ENCODE measurements around the gene SORCS2.
A peak's percentile ranks its signal among the peaks of the same experiment; 100 is the strongest.

SORCS2 gene

DNA sequence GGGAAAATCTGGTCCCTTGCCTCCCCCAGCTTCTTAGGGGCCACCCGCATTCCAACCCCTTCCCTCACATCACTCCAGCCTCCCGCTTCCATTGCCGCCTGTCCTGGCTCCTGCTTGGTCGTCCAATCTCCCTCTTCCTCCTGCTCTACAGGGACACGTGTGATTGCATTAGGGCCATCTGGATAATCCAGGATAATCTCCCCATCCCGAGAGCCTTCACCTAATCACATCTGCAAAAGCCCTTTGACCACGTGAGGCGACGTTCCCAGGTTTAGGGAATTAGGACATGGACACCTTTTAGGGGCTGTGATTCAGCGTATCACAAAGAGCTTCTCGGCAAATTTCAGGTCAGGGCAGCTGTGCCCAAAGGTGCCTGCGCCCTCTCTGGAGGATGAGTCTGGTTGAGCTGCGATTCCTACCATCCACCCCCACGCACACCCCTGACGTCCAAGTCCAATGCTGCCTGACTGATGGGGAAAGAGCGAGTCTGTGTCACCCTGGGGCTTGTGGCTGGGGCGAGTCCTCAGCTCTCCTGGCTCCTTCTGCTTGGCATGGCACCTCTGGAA is 137.8 kb downstream of the SORCS2 start:
- peaks cover 3% of the 10 kb centered on the region for H3K36me3 Mint-ChIP-seq (ENCODE audit: insufficient read depth)
- no peaks in the 10 kb centered on the region for H3K9me3 Mint-ChIP-seq
- H3K27me3 Mint-ChIP-seq = peaks cover 7 to 67% of the 10 kb centered on the region in 2 donors
- no peak overlapping the region for H3K4me3 Mint-ChIP-seq
- peak overlapping the region in 1 of 2 donors; percentile 55 for H3K27ac Mint-ChIP-seq
- peaks cover 13 to 14% of the 10 kb centered on the region in 2 donors for H3K4me1 Mint-ChIP-seq (ENCODE audit: low read depth in 2 of 2)
- no peak for DNase-seq
- ATAC-seq (replicated peaks) = no peak

DNA sequence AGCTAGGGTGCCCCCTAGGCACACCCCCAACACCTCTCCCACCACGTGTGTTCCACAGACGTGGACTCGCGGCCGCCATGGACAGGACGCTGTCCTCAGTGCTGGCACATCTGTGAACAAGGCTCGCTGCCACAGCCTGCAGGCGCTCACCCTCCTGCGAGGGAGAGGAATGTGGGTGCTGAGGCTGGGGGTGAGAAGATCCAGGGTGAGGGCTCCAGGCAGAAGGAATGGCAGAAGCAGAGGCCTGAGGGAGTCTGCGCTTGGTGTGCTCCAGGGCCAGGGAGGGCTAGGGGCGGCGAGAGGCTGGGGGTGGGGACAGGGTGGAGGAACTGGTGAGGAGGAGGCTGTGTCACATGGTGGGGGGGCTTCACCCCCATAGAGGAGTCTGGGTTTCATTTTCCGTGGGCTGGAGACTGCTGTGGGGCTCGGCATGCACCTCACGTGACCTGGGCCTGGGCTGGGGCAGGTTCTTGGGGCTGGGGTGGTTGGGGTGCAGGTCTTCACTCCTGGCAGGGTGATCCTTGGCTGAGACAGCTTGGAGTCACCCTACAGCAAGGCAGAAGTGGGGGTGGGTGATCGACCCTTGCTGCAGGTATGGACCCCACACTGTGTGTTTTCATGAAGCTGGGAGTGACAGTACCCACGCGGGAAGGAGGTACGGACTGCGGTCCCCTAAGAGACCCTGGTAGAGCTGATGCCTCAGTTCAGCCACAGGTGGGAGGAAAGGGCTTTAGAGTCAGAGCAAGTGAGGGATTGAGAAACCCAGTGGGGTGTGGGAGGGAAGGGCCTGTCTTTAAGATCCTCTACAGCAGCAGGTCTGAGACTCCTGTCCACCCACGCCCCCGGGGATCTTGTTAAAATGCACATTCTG is 138.7 kb downstream of the SORCS2 start:
- H3K27me3 Mint-ChIP-seq = peaks cover 7 to 67% of the 10 kb centered on the region in 2 donors
- no peak for DNase-seq
- no peaks in the 10 kb centered on the region for H3K36me3 Mint-ChIP-seq (ENCODE audit: insufficient read depth)
- no peaks in the 10 kb centered on the region for H3K9me3 Mint-ChIP-seq
- H3K4me1 Mint-ChIP-seq (ENCODE audit: low read depth in 2 of 2) = peaks cover 6 to 7% of the 10 kb centered on the region in 2 donors
- ATAC-seq (replicated peaks) = no peak
- no peak overlapping the region for H3K4me3 Mint-ChIP-seq
- peak overlapping the region in 1 of 2 donors; percentile 55 for H3K27ac Mint-ChIP-seq

DNA sequence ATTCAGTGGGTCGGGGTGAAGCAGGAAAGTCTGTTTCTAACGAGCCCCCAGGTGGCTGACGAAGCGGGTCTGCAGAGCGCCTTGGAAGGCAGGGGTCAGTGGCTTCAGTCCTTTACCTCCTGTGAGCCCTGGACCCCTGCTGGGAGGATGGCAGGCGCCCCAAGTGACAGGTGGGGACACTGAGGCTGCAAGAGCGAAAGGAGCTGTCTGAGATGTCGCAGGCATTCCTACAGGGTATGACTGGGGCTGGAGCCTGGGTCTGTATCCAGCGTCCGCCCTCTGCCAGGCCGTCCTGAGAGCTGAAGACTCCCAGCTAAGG is 139.3 kb downstream of the SORCS2 start:
- ATAC-seq (replicated peaks) (no peak), DNase-seq (no peak)
- H3K27ac Mint-ChIP-seq = no peak overlapping the region
- no peak overlapping the region for H3K4me3 Mint-ChIP-seq
- H3K4me1 Mint-ChIP-seq (ENCODE audit: low read depth in 2 of 2) = peaks cover 3 to 5% of the 10 kb centered on the region in 2 donors
- no peaks in the 10 kb centered on the region for H3K9me3 Mint-ChIP-seq
- no peaks in the 10 kb centered on the region for H3K36me3 Mint-ChIP-seq (ENCODE audit: insufficient read depth)
- peaks cover 7 to 67% of the 10 kb centered on the region in 2 donors for H3K27me3 Mint-ChIP-seq

DNA sequence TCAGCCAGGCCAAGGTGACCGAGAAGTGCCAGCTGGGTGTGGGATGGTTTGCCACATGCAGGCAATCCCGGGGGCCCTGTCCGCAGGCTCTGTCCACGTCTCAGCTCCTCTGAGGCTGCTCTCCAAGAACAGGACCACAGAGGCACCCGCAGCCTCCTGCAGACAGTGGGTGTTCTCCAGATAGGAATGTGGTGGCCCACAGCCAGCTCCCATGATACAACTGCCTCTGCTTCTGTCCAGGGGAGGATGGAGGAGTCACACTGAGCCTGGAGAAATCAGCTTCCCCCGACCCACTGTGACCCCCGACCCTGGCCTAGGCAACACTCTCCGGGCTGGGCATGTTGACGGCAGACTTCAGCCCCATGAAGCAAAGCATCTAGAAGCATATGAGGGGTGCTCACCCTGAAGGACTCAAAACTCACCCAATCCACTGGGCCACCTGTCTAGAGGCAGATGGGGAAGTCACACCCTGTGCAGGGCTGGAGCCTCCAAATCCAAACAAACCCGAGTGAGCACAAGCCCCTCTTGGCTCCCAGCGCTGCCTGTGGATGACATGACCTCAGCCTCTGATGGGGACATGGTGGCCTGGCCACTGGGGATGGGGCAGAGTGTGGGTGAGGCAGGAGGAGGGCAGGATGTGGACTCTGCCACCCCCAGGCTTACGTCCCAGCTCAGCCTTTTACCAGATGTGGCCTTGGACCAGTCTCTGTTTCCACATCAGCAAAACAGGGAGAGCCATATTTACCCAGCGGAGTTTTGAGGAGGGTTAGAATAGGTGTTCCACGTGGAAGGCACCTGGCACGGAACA is 140.1 kb downstream of the SORCS2 start:
- H3K36me3 Mint-ChIP-seq (ENCODE audit: insufficient read depth) = no peaks in the 10 kb centered on the region
- peaks cover 0 to 3% of the 10 kb centered on the region in 2 donors for H3K4me1 Mint-ChIP-seq (ENCODE audit: low read depth in 2 of 2)
- DNase-seq (no peak), ATAC-seq (replicated peaks) (no peak)
- H3K27ac Mint-ChIP-seq = no peak overlapping the region
- H3K9me3 Mint-ChIP-seq = no peaks in the 10 kb centered on the region
- peaks cover 7 to 67% of the 10 kb centered on the region in 2 donors for H3K27me3 Mint-ChIP-seq
- no peak overlapping the region for H3K4me3 Mint-ChIP-seq

DNA sequence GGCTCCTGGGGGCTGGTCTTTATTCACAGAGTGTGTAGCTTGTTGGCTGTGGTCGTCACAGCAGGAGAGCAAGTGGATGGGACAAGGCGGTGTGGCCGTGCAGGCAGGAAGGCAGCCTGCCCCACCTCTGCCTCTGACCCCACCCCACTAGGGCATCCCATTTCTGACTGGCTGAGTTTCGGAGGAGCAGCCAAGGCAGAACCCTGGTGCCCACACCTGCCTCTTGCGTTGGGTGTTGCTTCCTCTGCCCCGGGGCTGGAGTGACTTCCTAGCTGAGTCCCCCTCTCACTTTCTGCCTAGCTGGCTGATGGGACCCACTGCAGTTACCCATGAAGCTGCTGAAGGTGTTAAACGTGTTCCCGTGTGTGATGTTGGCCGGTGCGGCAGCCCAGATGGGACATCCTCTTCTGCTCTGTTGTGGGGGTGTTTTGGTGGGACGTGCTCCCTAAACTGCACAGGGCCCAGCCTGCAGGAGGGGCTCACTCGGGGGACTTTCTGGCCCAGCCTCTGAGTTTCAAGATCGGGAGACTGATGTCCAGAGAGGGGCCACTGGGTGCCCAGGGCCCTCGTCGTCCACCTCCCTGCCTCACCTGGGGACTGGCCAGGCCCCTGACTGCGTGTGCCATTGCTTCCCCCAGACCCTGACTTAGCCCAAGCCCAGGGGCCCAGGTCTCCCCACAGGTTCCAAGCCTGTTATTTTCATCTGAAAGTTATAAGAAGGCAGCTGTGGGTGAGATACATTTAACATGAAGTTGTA is 140.9 kb downstream of the SORCS2 start:
- Mint-ChIP-seq H3K27me3 (peaks cover 7 to 72% of the 10 kb centered on the region in 2 donors), H3K4me1 (ENCODE audit: low read depth in 2 of 2) (no peaks in the 10 kb centered on the region), H3K9me3 (no peaks in the 10 kb centered on the region), H3K4me3 (no peak overlapping the region), H3K27ac (no peak overlapping the region), H3K36me3 (ENCODE audit: insufficient read depth) (peaks cover 3% of the 10 kb centered on the region)
- DNase-seq = no peak
- ATAC-seq (replicated peaks) = no peak

DNA sequence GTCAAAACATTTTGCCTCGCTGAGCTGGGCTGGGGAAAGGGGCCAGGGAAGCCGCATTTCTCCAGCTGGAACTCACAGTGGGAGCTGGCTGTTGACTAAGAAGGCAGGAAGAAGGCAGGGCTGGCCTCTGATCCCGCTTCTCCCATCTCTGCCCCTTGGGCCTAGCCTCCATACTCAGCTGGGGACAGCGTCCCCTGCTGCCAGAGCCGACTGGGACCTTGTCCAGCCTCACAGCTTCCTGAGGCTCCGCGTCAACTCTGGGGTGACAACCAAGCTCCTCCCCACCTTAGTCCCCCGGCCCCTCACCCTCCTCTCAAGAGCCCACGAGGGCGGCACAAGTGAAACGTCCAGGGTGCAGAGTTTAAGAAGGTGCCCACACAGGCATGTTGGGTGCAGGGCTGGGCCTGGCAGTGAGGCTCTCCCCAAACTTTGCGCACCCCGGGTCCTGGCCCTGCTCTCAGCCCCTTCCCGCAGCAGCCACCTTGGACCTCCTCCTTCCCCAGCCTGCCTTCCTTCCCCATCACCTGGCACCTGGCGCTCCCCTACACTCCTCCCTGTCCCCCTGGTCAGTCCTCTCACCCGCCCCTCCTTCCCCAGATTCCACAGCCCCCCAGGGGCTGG is 141.6 kb downstream of the SORCS2 start:
- no peaks in the 10 kb centered on the region for H3K4me1 Mint-ChIP-seq (ENCODE audit: low read depth in 2 of 2)
- H3K36me3 Mint-ChIP-seq (ENCODE audit: insufficient read depth) = peaks cover 3% of the 10 kb centered on the region
- no peak overlapping the region for H3K27ac Mint-ChIP-seq
- no peak for ATAC-seq (replicated peaks)
- no peak overlapping the region for H3K4me3 Mint-ChIP-seq
- H3K27me3 Mint-ChIP-seq = peaks cover 7 to 75% of the 10 kb centered on the region in 2 donors
- DNase-seq = no peak
- H3K9me3 Mint-ChIP-seq = no peaks in the 10 kb centered on the region

DNA sequence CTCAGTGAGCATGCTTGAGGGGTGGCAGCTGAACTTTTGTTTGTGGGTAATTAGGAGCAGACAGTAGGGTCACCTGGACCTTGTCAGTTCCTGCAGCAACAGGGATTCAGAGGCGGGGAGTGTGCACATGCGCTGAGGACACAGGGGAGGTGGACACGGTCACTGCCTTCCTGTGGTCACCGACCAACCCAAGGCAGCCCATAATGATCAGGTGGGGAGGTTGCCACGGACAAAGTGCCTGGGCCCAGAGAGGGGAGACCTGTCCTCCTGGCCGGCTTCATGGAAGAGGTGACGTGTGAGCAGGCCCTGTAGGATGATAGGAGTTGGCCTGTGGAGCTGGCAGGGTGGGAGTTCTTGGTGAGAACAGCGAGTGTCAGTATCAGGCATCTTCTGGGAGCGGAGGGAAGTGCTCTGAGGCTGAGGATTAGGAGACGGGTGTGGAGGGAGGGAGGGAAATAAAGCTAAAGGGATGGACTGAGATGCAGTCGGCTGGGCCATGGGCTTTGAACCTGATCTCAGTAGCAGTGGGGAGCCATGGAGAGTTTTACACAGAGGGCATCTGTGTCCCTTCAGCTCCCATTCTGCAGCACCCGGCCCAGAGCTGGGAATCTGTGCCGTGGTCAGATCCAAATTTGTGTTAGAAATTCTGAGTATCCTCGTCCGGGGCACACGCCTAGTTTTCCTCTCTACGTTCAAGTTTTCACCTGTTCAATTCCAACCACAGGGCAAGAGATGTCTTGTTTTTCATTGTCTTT is 142.4 kb downstream of the SORCS2 start:
- DNase-seq = no peak
- no peak for ATAC-seq (replicated peaks)
- no peak overlapping the region for H3K27ac Mint-ChIP-seq
- peaks cover 3% of the 10 kb centered on the region for H3K36me3 Mint-ChIP-seq (ENCODE audit: insufficient read depth)
- H3K4me3 Mint-ChIP-seq = no peak overlapping the region
- no peaks in the 10 kb centered on the region for H3K4me1 Mint-ChIP-seq (ENCODE audit: low read depth in 2 of 2)
- no peaks in the 10 kb centered on the region for H3K9me3 Mint-ChIP-seq
- peaks cover 7 to 68% of the 10 kb centered on the region in 2 donors for H3K27me3 Mint-ChIP-seq

DNA sequence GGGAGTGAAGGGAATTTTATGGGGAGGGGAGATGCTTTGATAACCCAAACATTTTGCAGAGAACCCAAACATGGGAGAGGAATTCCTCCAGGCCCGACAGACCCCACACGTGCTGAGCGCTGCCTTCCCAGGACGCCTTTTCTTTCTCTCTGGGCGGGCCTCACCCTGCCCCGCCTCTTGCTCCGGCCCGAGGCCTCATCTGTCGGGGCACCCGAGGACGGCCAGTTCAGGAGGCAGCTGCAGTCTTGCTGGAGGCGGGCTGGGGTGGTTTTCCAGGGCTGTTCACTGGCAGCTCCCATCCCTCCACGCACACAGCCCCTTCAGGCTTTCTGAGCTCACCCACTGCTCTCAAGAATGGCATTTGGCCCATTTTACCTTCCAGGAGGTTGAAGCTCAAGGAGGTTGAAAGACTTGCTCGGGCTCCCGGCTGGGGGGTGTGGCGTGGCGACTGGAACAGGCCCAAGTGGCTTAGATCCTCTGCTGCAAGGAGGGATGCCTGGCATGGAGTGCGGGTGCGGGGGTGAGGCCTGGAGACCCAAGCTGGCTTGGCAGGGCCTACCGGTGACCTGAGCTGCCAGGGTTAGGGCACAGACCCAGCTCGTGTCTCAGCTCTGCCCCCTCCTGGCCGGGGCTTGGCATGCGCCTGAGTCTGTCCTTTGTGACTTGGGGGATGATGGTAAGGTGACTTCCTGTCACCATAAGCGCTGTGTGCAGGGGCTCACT is 143.2 kb downstream of the SORCS2 start:
- Mint-ChIP-seq H3K4me3 (no peak overlapping the region), H3K27ac (no peak overlapping the region), H3K4me1 (ENCODE audit: low read depth in 2 of 2) (no peaks in the 10 kb centered on the region), H3K36me3 (ENCODE audit: insufficient read depth) (peaks cover 3% of the 10 kb centered on the region), H3K9me3 (no peaks in the 10 kb centered on the region), H3K27me3 (peaks cover 7 to 60% of the 10 kb centered on the region in 2 donors)
- ATAC-seq (replicated peaks) (peak; percentile 87), DNase-seq (peak; percentile 62 to 76 (median 64))

DNA sequence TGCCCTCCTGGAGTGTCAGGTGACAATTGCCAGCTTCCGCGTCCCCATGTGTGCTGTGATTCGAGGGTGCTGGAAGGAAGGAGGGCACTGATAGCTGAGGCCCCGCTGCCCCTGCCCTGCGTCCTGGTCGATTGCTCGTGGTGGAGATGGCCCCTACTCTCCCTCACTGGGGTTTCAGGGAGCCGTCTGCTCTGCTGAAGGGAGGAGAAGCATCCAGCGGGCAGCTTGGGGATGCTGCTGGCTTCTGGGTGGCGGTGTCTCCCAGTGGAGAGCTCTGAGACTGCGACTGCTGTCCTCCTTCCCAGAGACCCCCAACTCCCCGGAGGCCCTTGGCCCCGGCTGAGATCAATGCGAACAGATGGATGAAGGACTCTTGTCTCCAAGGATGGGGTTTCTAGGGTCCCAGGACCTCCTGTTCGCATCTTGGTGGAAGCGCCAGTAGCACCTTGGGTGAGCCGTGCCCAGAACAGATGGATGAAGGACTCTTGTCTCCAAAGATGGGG is 143.8 kb downstream of the SORCS2 start:
- DNase-seq (no peak), ATAC-seq (replicated peaks) (no peak)
- peaks cover under 1 to 54% of the 10 kb centered on the region in 2 donors for H3K27me3 Mint-ChIP-seq
- H3K9me3 Mint-ChIP-seq = no peaks in the 10 kb centered on the region
- H3K4me1 Mint-ChIP-seq (ENCODE audit: low read depth in 2 of 2) = no peaks in the 10 kb centered on the region
- no peak overlapping the region for H3K27ac Mint-ChIP-seq
- H3K36me3 Mint-ChIP-seq (ENCODE audit: insufficient read depth) = peaks cover 3% of the 10 kb centered on the region
- no peak overlapping the region for H3K4me3 Mint-ChIP-seq

DNA sequence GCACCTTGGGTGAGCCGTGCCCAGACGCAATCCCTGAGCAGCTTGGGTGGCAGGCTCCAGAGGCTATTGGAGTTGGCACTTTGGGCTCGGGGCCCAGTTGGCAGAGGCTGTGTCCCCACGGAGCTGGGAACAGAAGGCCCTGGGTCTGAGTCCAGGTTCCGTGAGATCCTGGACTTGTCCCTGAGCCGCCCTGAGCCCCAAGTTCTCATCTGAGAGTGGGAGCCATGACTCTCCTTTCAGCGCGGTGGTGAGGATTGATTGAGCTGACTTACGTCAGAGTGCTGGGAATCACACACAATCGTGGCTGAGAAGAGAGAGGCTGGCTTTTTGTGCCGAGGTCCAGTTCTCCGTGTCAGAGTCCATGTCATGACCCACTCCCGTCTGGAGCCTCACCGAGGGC is 144.4 kb downstream of the SORCS2 start:
- Mint-ChIP-seq H3K4me3 (no peak overlapping the region), H3K9me3 (peaks cover 0 to 5% of the 10 kb centered on the region in 2 donors), H3K27me3 (peaks cover 0 to 48% of the 10 kb centered on the region in 2 donors), H3K36me3 (ENCODE audit: insufficient read depth) (peaks cover 3% of the 10 kb centered on the region), H3K4me1 (ENCODE audit: low read depth in 2 of 2) (no peaks in the 10 kb centered on the region), H3K27ac (no peak overlapping the region)
- ATAC-seq (replicated peaks) (no peak), DNase-seq (no peak)

DNA sequence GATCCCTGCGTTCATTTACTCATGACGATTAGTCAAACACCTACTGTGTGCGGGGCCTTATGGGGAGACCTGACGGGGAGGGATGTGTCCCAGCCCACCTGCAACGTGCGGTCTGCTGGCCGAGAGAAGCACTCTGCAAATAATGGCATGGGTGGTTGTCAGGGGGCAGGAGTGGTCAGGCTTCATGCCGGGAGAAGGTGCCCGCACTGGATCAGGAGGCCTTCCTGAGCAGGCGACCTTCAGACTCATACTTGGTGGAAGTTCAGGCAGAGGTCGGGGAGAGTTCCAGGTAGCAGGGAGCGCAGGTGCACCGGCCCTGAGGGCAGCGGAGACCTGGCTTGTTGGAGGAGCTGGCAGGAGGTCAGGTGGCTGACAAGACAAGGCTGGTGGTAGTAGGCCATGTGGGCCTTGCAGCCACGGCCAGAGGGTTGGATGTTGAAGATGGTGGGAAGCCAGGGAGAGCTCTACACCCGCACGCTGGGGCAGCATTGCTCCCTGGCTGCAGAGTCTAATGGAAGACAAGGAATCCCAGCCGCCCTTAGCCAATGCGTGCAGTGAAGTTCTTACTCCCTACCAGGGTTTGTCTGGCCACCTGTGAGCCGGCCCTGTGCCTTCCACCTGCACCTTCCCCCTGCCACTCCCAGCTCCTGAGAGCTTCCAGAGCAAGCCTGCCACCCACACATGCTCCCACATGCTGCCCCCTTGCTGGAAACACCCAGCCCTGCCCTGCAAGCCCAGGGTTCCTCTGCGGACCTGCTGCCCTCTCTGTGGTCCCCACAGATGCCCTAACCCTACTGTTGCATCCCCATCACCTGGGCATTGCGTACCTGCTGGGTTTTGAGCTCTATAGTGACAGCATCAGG is 145.1 kb downstream of the SORCS2 start:
- H3K27me3 Mint-ChIP-seq = peaks cover 0 to 42% of the 10 kb centered on the region in 2 donors
- no peak overlapping the region for H3K4me3 Mint-ChIP-seq
- H3K27ac Mint-ChIP-seq = no peak overlapping the region
- H3K4me1 Mint-ChIP-seq (ENCODE audit: low read depth in 2 of 2) = no peaks in the 10 kb centered on the region
- ATAC-seq (replicated peaks) (no peak), DNase-seq (no peak)
- peaks cover 0 to 10% of the 10 kb centered on the region in 2 donors for H3K9me3 Mint-ChIP-seq
- H3K36me3 Mint-ChIP-seq (ENCODE audit: insufficient read depth) = peaks cover 3% of the 10 kb centered on the region
